ENCODE data around the gene L3MBTL4. TPM values are rescaled to one million over a fixed set of nuclear protein-coding genes. Genes with fewer than 3 reads are reported as not detected.

Gene L3MBTL4
- total RNA-seq, 4 donors from 2014 or later, result 11.3 to 16.3 (median 11.8) TPM

GRCh38 chr18:6031002-6031401 lies 383.7 kb downstream of the L3MBTL4 start:
- H3K4me3 ChIP-seq (ENCODE audit: low read depth, poor library complexity, severe bottlenecking), result no peak overlapping the region
- DNase-seq (ENCODE audit: low spot score in 2 of 2), result no peak
- intact Hi-C loops (cut with DNase I; ENCODE audit: low total_unique reads), result no loop called here
- TF ChIP-seq CTCF (IDR thresholded peaks at IDR 0.05) (no peak), POLR2A (IDR thresholded peaks at IDR 0.05) (no peak)
- WGBS, 2 donors, result 24 to 53% methylated on average over 2 of the region's 2 CpGs

GRCh38 chr18:6024745-6025248 lies 389.9 kb downstream of the L3MBTL4 start:
- no peak overlapping the region for H3K4me3 ChIP-seq (ENCODE audit: low read depth, poor library complexity, severe bottlenecking)
- 41 to 52% methylated on average over 2 of the region's 2 CpGs for WGBS, 2 donors
- intact Hi-C loops (cut with DNase I; ENCODE audit: low total_unique reads), result loop anchor here (10.0 kb wide), 1 partner anchor 850 kb away; no protein-coding TSS in a partner anchor
- no peak for TF ChIP-seq CTCF (IDR thresholded peaks at IDR 0.05)
- TF ChIP-seq POLR2A (IDR thresholded peaks at IDR 0.05), result no peak
- no peak for DNase-seq (ENCODE audit: low spot score in 2 of 2)

- DNase-seq (ENCODE audit: low spot score in 2 of 2), result no peak
- WGBS, 2 donors, result 92% methylated on average over 7 of the region's 7 CpGs
Measured at GRCh38 chr18:6023551-6023950, 391.2 kb downstream of the L3MBTL4 start.

GRCh38 chr18:6022845-6023244 lies 391.9 kb downstream of the L3MBTL4 start:
- 72 to 73% methylated on average over 5 of the region's 5 CpGs for WGBS, 2 donors
- intact Hi-C loops (cut with DNase I; ENCODE audit: low total_unique reads), result loop anchor here (10.0 kb wide), 1 partner anchor 848 kb away; no protein-coding TSS in a partner anchor
- DNase-seq (ENCODE audit: low spot score in 2 of 2), result no peak
- no peak for TF ChIP-seq POLR2A (IDR thresholded peaks at IDR 0.05)
- TF ChIP-seq CTCF (IDR thresholded peaks at IDR 0.05), result no peak
- no peak overlapping the region for H3K4me3 ChIP-seq (ENCODE audit: low read depth, poor library complexity, severe bottlenecking)

More at GRCh38 chr18:6023551-6023950, 391.2 kb downstream of the L3MBTL4 start:
- intact Hi-C loops (cut with DNase I; ENCODE audit: low total_unique reads), result loop anchor here (10.0 kb wide), 1 partner anchor 849 kb away; no protein-coding TSS in a partner anchor
- H3K4me3 ChIP-seq (ENCODE audit: low read depth, poor library complexity, severe bottlenecking), result no peak overlapping the region
- TF ChIP-seq CTCF (IDR thresholded peaks at IDR 0.05) (no peak), POLR2A (IDR thresholded peaks at IDR 0.05) (no peak)

GRCh38 chr18:6022074-6022444 lies 392.7 kb downstream of the L3MBTL4 start:
- intact Hi-C loops (cut with DNase I; ENCODE audit: low total_unique reads), result loop anchor here (10.0 kb wide), 1 partner anchor 847 kb away; no protein-coding TSS in a partner anchor
- no peak overlapping the region for H3K4me3 ChIP-seq (ENCODE audit: low read depth, poor library complexity, severe bottlenecking)
- no peak for DNase-seq (ENCODE audit: low spot score in 2 of 2)
- TF ChIP-seq CTCF (IDR thresholded peaks at IDR 0.05) (no peak), POLR2A (IDR thresholded peaks at IDR 0.05) (no peak)
- WGBS, 2 donors, result 65 to 69% methylated on average over 2 of the region's 2 CpGs
